RWPE2 (cell line): Measurements from ENCODE around the gene SYT10.
A peak's percentile ranks its signal among the peaks of the same experiment; 100 is the strongest.

Experiments used
- ATAC-seq: fragments of 200-7000 bp; cut with Tn5 transposase; 3 replicates; pipeline ENCODE4 v1.9.1; 2021; ENCODE audit warnings: low read depth
- DNase-seq: peaks from one replicate; pipeline ENCODE4 v3.0.0-alpha.2; 2020; ENCODE audit warnings: low spot score
- H3K27ac ChIP-seq: fragments of 450-650 bp; 2 replicates; pipeline ENCODE4 v1.5.1; 2017; ENCODE audit warnings: mild to moderate bottlenecking; ENCODE audit not compliant: poor library complexity, severe bottlenecking
- H3K27me3 ChIP-seq: fragments of 250-450 bp; sonication (Bioruptor Pico); 2 replicates; pipeline ENCODE4 v1.5.1; 2021; ENCODE audit warnings: mild to moderate bottlenecking, moderate library complexity; ENCODE audit not compliant: insufficient read depth, poor library complexity, severe bottlenecking
- H3K36me3 ChIP-seq: fragments of 250-450 bp; sonication (Bioruptor Pico); 2 replicates; pipeline ENCODE4 v1.5.1; 2020; ENCODE audit warnings: low read depth, mild to moderate bottlenecking, moderate library complexity
- H3K4me1 ChIP-seq: fragments of 250-450 bp; sonication (Bioruptor Pico); 2 replicates; pipeline ENCODE4 v1.5.1; 2021; ENCODE audit warnings: mild to moderate bottlenecking, moderate library complexity; ENCODE audit not compliant: insufficient read depth, poor library complexity, severe bottlenecking
- H3K4me3 ChIP-seq: fragments of 250-450 bp; sonication (Bioruptor Pico); 2 replicates; pipeline ENCODE4 v1.5.1; 2021; ENCODE audit warnings: mild to moderate bottlenecking, moderate library complexity; ENCODE audit not compliant: severe bottlenecking
- H3K9me3 ChIP-seq: fragments of 250-450 bp; sonication (Bioruptor Pico); 2 replicates; pipeline ENCODE4 v1.5.1; 2021; ENCODE audit warnings: mild to moderate bottlenecking, moderate library complexity; ENCODE audit not compliant: severe bottlenecking
- TF ChIP-seq, protein P1 (sequence below): fragments of 450-650 bp; IDR thresholded peaks from one replicate; pipeline ENCODE4 v1.5.1; 2017; ENCODE audit warnings: mild to moderate bottlenecking, moderate library complexity; ENCODE audit not compliant: poor library complexity, severe bottlenecking

The SYT10 gene, protein sequence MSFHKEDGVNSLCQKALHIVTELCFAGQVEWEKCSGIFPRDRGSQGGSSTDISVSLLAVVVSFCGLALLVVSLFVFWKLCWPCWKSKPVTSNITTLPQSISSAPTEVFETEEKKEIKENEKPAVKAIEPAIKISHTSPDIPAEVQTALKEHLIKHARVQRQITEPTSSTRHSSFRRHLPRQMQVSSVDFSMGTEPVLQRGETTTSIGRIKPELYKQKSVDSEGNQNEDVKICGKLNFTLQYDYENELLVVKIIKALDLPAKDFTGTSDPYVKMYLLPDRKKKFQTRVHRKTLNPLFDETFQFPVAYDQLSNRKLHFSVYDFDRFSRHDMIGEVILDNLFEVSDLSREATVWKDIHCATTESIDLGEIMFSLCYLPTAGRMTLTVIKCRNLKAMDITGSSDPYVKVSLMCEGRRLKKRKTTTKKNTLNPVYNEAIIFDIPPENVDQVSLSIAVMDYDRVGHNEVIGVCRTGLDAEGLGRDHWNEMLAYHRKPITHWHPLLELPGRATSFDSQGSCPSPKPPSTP

GRCh38 chr12:33439587-33440011 is at the start of gene SYT10:
Gene SYT10 (minus strand): TSS chr12:33439819. CDS start chr12:33439522, 297 bp downstream.
- Histone ChIP-seq H3K36me3 (no peaks in the 10 kb centered on the region), H3K27ac (no peak within 1 kb of the TSS), H3K27me3 (peaks cover 91% of the 10 kb centered on the region), H3K9me3 (no peaks in the 10 kb centered on the region), H3K4me1 (no peaks in the 10 kb centered on the region), H3K4me3 (peak within 1 kb of the TSS; percentile 38)
- DNase-seq (peak; percentile 32), ATAC-seq (peak; percentile 50)
- TF ChIP-seq, protein P1, sequence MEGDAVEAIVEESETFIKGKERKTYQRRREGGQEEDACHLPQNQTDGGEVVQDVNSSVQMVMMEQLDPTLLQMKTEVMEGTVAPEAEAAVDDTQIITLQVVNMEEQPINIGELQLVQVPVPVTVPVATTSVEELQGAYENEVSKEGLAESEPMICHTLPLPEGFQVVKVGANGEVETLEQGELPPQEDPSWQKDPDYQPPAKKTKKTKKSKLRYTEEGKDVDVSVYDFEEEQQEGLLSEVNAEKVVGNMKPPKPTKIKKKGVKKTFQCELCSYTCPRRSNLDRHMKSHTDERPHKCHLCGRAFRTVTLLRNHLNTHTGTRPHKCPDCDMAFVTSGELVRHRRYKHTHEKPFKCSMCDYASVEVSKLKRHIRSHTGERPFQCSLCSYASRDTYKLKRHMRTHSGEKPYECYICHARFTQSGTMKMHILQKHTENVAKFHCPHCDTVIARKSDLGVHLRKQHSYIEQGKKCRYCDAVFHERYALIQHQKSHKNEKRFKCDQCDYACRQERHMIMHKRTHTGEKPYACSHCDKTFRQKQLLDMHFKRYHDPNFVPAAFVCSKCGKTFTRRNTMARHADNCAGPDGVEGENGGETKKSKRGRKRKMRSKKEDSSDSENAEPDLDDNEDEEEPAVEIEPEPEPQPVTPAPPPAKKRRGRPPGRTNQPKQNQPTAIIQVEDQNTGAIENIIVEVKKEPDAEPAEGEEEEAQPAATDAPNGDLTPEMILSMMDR: no peak

DNA sequence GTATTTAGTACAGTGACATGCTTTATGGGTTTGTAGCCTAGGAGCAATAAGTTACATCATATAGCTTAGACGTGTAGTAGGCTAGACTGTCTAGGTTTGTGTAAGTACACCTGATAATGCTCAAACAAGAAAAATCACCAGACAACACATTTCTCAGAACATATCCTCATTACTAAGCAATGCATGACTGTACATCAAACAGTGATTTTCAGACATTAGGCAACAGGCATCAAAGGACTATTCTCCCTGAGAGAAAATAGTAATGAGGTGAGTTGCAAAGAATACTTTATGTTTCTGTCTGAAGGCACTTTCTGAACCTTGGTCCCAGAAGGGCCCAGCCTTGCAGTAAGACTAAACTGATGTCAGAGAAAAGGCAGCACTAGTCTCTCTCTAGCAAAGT is 48.4 kb upstream of the SYT10 start:
- no peak overlapping the region for H3K4me3 ChIP-seq
- no peaks in the 10 kb centered on the region for H3K4me1 ChIP-seq
- DNase-seq: no peak
- H3K9me3 ChIP-seq: no peaks in the 10 kb centered on the region
- no peak overlapping the region for H3K27ac ChIP-seq
- no peaks in the 10 kb centered on the region for H3K36me3 ChIP-seq
- ATAC-seq: peak; percentile 89
- TF ChIP-seq, protein P1: no peak
- no peaks in the 10 kb centered on the region for H3K27me3 ChIP-seq

GRCh38 chr12:33486058-33486457 is 46.4 kb upstream of the SYT10 start:
- no peak for ATAC-seq
- Histone ChIP-seq H3K4me3 (no peak overlapping the region), H3K36me3 (no peaks in the 10 kb centered on the region), H3K27me3 (no peaks in the 10 kb centered on the region), H3K4me1 (no peaks in the 10 kb centered on the region), H3K9me3 (no peaks in the 10 kb centered on the region), H3K27ac (no peak overlapping the region)
- DNase-seq: no peak
- TF ChIP-seq, protein P1: no peak

DNA sequence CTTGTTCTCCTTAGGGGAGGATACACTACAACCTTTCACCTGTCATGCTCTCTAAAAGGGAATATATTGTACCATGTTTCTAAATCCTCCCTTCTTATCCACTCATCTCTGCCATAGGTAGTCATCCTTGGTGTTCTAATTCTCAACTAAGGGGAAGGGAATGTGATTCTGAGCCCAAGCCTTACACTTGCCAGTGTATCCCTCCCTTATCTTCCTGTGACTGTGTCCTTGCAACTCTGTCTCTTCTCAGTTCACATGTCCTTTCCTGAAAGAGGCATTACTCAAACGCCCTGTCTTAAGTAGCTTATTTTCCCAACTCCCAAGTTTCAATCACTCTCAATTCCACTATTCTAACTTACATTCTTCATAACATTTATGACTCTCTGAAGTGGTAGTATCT is 44.5 kb upstream of the SYT10 start:
- ATAC-seq (no peak), DNase-seq (no peak)
- Histone ChIP-seq H3K36me3 (no peaks in the 10 kb centered on the region), H3K27me3 (no peaks in the 10 kb centered on the region), H3K4me1 (no peaks in the 10 kb centered on the region), H3K4me3 (no peak overlapping the region), H3K9me3 (no peaks in the 10 kb centered on the region), H3K27ac (no peak overlapping the region)
- TF ChIP-seq, protein P1: no peak

DNA sequence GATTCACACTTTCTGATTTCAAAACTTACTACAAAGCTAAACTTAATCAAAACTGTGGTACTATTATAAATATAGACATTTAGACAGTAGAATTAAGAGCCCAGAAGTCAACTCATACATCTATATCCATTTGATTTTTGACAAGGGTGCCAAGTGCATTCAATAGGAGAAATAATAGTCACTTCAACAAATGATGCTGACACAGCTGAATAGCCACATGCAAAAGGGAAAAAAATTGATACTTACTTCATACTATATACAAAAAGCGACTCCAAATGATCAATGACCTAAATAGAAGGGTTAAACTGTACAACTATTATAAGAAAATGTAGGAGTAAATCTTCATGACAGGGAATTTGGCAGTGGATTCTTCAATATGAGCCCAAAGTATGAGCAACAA is 40.7 kb upstream of the SYT10 start:
- H3K27me3 ChIP-seq: no peaks in the 10 kb centered on the region
- H3K4me1 ChIP-seq: peaks cover 4% of the 10 kb centered on the region
- ATAC-seq (no peak), DNase-seq (no peak)
- no peak overlapping the region for H3K27ac ChIP-seq
- H3K36me3 ChIP-seq: no peaks in the 10 kb centered on the region
- TF ChIP-seq, protein P1: no peak
- H3K4me3 ChIP-seq: no peak overlapping the region
- H3K9me3 ChIP-seq: no peaks in the 10 kb centered on the region
